NCI-H82 treated with DMSO at 0.1 percent for 48 hours (cell line): Measurements from ENCODE around the gene FSD1L.

Source experiments
- DNase-seq: peaks from one replicate; lab custom pipeline; 2025; ENCODE audit not compliant: unreplicated experiment; lab: John Stamatoyannopoulos, UW

FSD1L gene

GRCh38 chr9:105447814-105448812, at the start of gene FSD1L:
TSS of gene FSD1L (plus strand) at chr9:105448034. CDS start at chr9:105448221, 187 bp downstream.
- DNase-seq: peak; percentile 75

GRCh38 chr9:105399117-105399516, 48.7 kb upstream of the FSD1L start:
- no peak for DNase-seq

- peak; percentile 97 for DNase-seq
Observed at GRCh38 chr9:105401651-105402050, 46.2 kb upstream of the FSD1L start.

- no peak for DNase-seq
Observed at GRCh38 chr9:105403552-105404248, 44.1 kb upstream of the FSD1L start.

- peak; percentile 95 for DNase-seq
Observed at GRCh38 chr9:105405514-105406131, 42.2 kb upstream of the FSD1L start.

- no peak for DNase-seq
Observed at GRCh38 chr9:105406369-105406768, 41.5 kb upstream of the FSD1L start.

GRCh38 chr9:105413525-105413924, 34.3 kb upstream of the FSD1L start:
- DNase-seq: peak; percentile 82

- DNase-seq: peak; percentile 64
Observed at GRCh38 chr9:105414947-105415661, 32.7 kb upstream of the FSD1L start.

GRCh38 chr9:105415662-105415980, 32.2 kb upstream of the FSD1L start:
- no peak for DNase-seq

- DNase-seq: no peak
Observed at GRCh38 chr9:105416840-105417239, 31.0 kb upstream of the FSD1L start.

- DNase-seq: no peak
Observed at GRCh38 chr9:105418588-105419500, 29.0 kb upstream of the FSD1L start.

- no peak for DNase-seq
Observed at GRCh38 chr9:105419816-105420597, 27.8 kb upstream of the FSD1L start.

- no peak for DNase-seq
Observed at GRCh38 chr9:105421154-105421553, 26.7 kb upstream of the FSD1L start.

GRCh38 chr9:105421864-105422263, 26.0 kb upstream of the FSD1L start:
- no peak for DNase-seq

GRCh38 chr9:105425816-105426433, 21.9 kb upstream of the FSD1L start:
- no peak for DNase-seq

- no peak for DNase-seq
Observed at GRCh38 chr9:105426657-105427056, 21.2 kb upstream of the FSD1L start.

- peak; percentile 76 for DNase-seq
Observed at GRCh38 chr9:105431424-105432246, 16.2 kb upstream of the FSD1L start.
